Spleen (tissue), 11 donors: Measurements from ENCODE around the gene SPATA19. TPM values are rescaled to one million over a fixed set of nuclear protein-coding genes. Genes with fewer than 3 reads are reported as not detected.

Experiments used
- DNase-seq: peaks from one replicate; pipeline ENCODE4 v3.0.0-alpha.2; 2020
- H3K27ac ChIP-seq, 8 donors: fragments of 200-600 bp; sonication (generic) in 7 of 8; 1 replicate in 4 of 8; 2 replicates in 4 of 8; pipeline versions ENCODE4 v1.5.0 to v1.8.0; 2016 to 2021; ENCODE audit warnings: inconsistent platforms in 4 of 8, mild to moderate bottlenecking in 4 of 8, moderate library complexity in 1 of 8
- H3K27me3 ChIP-seq, 7 donors: fragments of 200-600 bp; sonication (generic) in 6 of 7; replicated peaks in 1 of 7; 1 replicate in 4 of 7; 2 replicates in 3 of 7; pipeline versions ENCODE4 v1.5.0 to v1.8.0; 2016 to 2021; ENCODE audit warnings: inconsistent platforms in 3 of 7, mild to moderate bottlenecking in 1 of 7
- H3K36me3 ChIP-seq, 6 donors: fragments of 200-600 bp; sonication (generic) in 5 of 6; 1 replicate in 4 of 6; 2 replicates in 2 of 6; pipeline versions ENCODE4 v1.5.0 to v1.8.0; 2016 to 2021; ENCODE audit warnings: inconsistent platforms in 2 of 6
- H3K4me1 ChIP-seq, 6 donors: fragments of 200-600 bp; sonication (generic) in 5 of 6; 1 replicate in 3 of 6; 2 replicates in 3 of 6; pipeline versions ENCODE4 v1.5.0 to v1.8.0; 2016 to 2021; ENCODE audit warnings: inconsistent platforms in 3 of 6
- H3K4me3 ChIP-seq, 8 donors: fragments of 200-600 bp; sonication (generic) in 7 of 8; 1 replicate in 4 of 8; 2 replicates in 4 of 8; pipeline versions ENCODE4 v1.5.0 to v1.8.0; 2016 to 2021; ENCODE audit warnings: inconsistent platforms in 4 of 8, mild to moderate bottlenecking in 4 of 8, moderate library complexity in 2 of 8
- H3K9me3 ChIP-seq, 8 donors: fragments of 200-600 bp; sonication (generic) in 7 of 8; 1 replicate in 4 of 8; 2 replicates in 4 of 8; pipeline versions ENCODE4 v1.5.0 to v1.8.0; 2016 to 2021; ENCODE audit warnings: inconsistent platforms in 4 of 8
- CTCF ChIP-seq, 11 experiments: fragments of 200-600 bp in 7 of 11; fragments of 450-650 bp in 4 of 11; sonication (generic) in 4 of 11; IDR thresholded peaks in 8 of 11; conservative IDR thresholded peaks in 3 of 11; 1 replicate in 7 of 11; 2 replicates in 4 of 11; pipeline versions ENCODE4 v1.4.0 to v1.8.0; 2016 to 2021; ENCODE audit warnings: antibody characterized with exemption in 11 of 11, inconsistent platforms in 4 of 11, mild to moderate bottlenecking in 1 of 11
- POLR2A ChIP-seq, 3 donors: fragments of 450-650 bp; IDR thresholded peaks; one replicate each; pipeline ENCODE4 v1.5.1; 2017; ENCODE audit warnings: antibody characterized with exemption in 3 of 3, mild to moderate bottlenecking in 1 of 3
- POLR2AphosphoS5 ChIP-seq, 3 donors: sonication (generic); formaldehyde crosslinking; IDR thresholded peaks; one replicate each; pipeline ENCODE4 v1.5.1; 2017; ENCODE audit warnings: antibody characterized with exemption in 3 of 3
- WGBS, 5 donors: extraction: QIAGEN DNeasy Blood & Tissue Kit in 3 of 5; methylation state at CpG; one replicate each; pipeline versions ENCODE4 v1.1.5 to v1.1.7; 2013 to 2018; 5-methylcytosine and 5-hydroxymethylcytosine counted together
- intact Hi-C: fragments of 100-400 bp; cut with DNase I; formaldehyde crosslinking; loops from one replicate; pipeline ENCODE4 v1.15.0; 2023; ENCODE audit warnings: low total_unique reads
- polyA plus RNA-seq, 3 donors: library from polyadenylated mRNA; stranded (reverse); fragments of 200-250 nt; gene quantifications; one replicate each; pipeline ENCODE4 v1.2.1, GENCODE V29; 2013
- total RNA-seq, 7 donors: library from RNA; depleted of rRNA in 3 of 7; stranded (reverse); fragments of >200 nt in 3 of 7; fragmentation: NEBNext Ultra II Directional in 4 of 7; extraction: Animal tissue kit (Norgen Biotek cat#: 25700) in 4 of 7; gene quantifications; one replicate each; pipeline versions ENCODE4 v1.1.0 to v1.2.1, GENCODE V29; 2016 to 2021
- donor health status: healthy with polysubstance abuse.
- donor health status: DM: no; HTN: no; CAD: no; lungs with moderate emphysema.
- donor health status: DM: no; HTN: no; CAD: no.
- donor health status: Bipolar disorder and iron deficiency.
- donor health status: healthy.
- donor health status: DM: no; HTN: no; CAD: no.
- donor health status: DM: yes; HTN: yes; CAD: no.

Gene SPATA19
- total and polyA plus RNA-seq, 10 donors, result 0.15 TPM; not detected in 9

GRCh38 chr11:133825666-133826065 is 19.6 kb downstream of the SPATA19 start:
- H3K9me3 ChIP-seq, result no peaks in the 10 kb centered on the region
- DNase-seq, result no peak
- peaks cover 0 to 21% (median 0%) of the 10 kb centered on the region in 7 donors for H3K27me3 ChIP-seq
- H3K4me3 ChIP-seq, result no peak overlapping the region
- intact Hi-C loops, result no loop called here
- WGBS, 5 donors, result 45 to 79% (median 63%) methylated on average over 3 of the region's 3 CpGs
- TF ChIP-seq CTCF (IDR thresholded peaks at IDR 0.05 in 8 of 11, conservative IDR thresholded peaks at IDR 0.05 in 3 of 11) (no peak), POLR2A (IDR thresholded peaks at IDR 0.05) (no peak), POLR2AphosphoS5 (IDR thresholded peaks at IDR 0.05) (no peak)
- peaks cover 0 to 14% (median 1%) of the 10 kb centered on the region in 6 donors for H3K4me1 ChIP-seq
- peak overlapping the region in 2 of 8 donors; percentile 9 to 25 for H3K27ac ChIP-seq
- H3K36me3 ChIP-seq, result no peaks in the 10 kb centered on the region

DNA sequence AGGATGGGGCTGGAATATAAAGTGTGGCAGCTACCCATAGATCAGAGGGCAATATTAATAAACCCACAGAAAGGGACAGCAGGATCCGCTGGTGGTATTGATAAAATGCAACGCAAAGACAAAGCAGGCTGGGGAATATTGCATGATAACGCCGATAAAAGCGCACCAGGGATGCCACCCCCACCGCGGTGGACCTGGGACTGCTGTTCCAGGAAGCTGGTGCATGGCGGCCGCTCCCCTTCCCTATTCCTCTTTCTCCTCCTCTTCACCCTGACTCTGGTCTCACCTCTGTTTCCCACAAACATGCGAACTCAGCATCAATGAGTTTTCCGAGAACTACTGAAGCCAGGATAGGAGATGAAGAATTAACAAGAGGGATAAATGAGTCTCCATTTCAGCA is 20.2 kb downstream of the SPATA19 start:
- H3K9me3 ChIP-seq, result no peaks in the 10 kb centered on the region
- H3K4me1 ChIP-seq, result peaks cover 0 to 14% (median 1%) of the 10 kb centered on the region in 6 donors
- intact Hi-C loops, result no loop called here
- TF ChIP-seq CTCF (IDR thresholded peaks at IDR 0.05 in 8 of 11, conservative IDR thresholded peaks at IDR 0.05 in 3 of 11) (no peak), POLR2AphosphoS5 (IDR thresholded peaks at IDR 0.05) (peak in 2 of 3 donors; percentile 33 to 58)
- WGBS, 5 donors, result 70 to 80% (median 78%) methylated on average over 11 of the region's 11 CpGs
- DNase-seq, result no peak
- H3K27me3 ChIP-seq, result peaks cover 0 to 21% (median 0%) of the 10 kb centered on the region in 7 donors
- no peak overlapping the region for H3K4me3 ChIP-seq
- peak overlapping the region in 2 of 8 donors; percentile 68 to 71 for H3K27ac ChIP-seq
- H3K36me3 ChIP-seq, result no peaks in the 10 kb centered on the region

DNA sequence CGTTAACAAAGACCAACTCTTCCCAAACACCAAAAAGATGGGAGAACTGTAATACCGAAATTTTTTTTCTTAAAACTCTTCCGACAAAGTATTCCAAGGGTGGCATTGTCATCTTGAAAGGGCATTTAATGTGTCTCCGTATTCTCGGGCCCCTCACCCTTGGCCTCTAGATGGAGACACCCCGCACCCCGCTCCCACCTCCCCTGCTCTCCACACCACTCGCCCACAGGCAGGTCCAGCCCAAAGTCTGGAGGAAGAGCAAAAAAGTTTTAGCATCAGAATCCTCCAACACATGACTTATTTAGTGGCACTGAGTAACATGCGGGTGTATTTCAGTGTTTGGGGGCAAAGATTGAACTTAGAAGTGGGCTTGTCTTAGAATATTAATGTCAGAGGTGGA is 20.7 kb downstream of the SPATA19 start:
- Histone ChIP-seq H3K27ac (peak overlapping the region in 3 of 8 donors; percentile 52 to 71 (median 68)), H3K4me3 (no peak overlapping the region), H3K4me1 (peaks cover 0 to 14% (median 1%) of the 10 kb centered on the region in 6 donors), H3K27me3 (peaks cover 0 to 21% (median 0%) of the 10 kb centered on the region in 7 donors), H3K36me3 (no peaks in the 10 kb centered on the region), H3K9me3 (no peaks in the 10 kb centered on the region)
- WGBS, 5 donors, result 75 to 87% (median 80%) methylated on average over 9 of the region's 9 CpGs
- intact Hi-C loops, result no loop called here
- DNase-seq, result no peak
- TF ChIP-seq CTCF (IDR thresholded peaks at IDR 0.05 in 8 of 11, conservative IDR thresholded peaks at IDR 0.05 in 3 of 11) (no peak), POLR2AphosphoS5 (IDR thresholded peaks at IDR 0.05) (no peak)

GRCh38 chr11:133823614-133824013 is 21.7 kb downstream of the SPATA19 start:
- H3K27ac ChIP-seq, result peak overlapping the region in 3 of 8 donors; percentile 52 to 71 (median 68)
- DNase-seq, result no peak
- H3K36me3 ChIP-seq, result no peaks in the 10 kb centered on the region
- no peak for TF ChIP-seq POLR2A (IDR thresholded peaks at IDR 0.05)
- no peak for TF ChIP-seq POLR2AphosphoS5 (IDR thresholded peaks at IDR 0.05)
- TF ChIP-seq CTCF (IDR thresholded peaks at IDR 0.05 in 8 of 11, conservative IDR thresholded peaks at IDR 0.05 in 3 of 11), result no peak
- no peak overlapping the region for H3K4me3 ChIP-seq
- peaks cover 0 to 21% (median 0%) of the 10 kb centered on the region in 7 donors for H3K27me3 ChIP-seq
- intact Hi-C loops, result no loop called here
- no peaks in the 10 kb centered on the region for H3K9me3 ChIP-seq
- 76 to 91% (median 85%) methylated on average over 4 of the region's 4 CpGs for WGBS, 5 donors
- peaks cover 0 to 14% (median 1%) of the 10 kb centered on the region in 6 donors for H3K4me1 ChIP-seq
